ENCODE results near the gene NKAPD1.

DNA sequence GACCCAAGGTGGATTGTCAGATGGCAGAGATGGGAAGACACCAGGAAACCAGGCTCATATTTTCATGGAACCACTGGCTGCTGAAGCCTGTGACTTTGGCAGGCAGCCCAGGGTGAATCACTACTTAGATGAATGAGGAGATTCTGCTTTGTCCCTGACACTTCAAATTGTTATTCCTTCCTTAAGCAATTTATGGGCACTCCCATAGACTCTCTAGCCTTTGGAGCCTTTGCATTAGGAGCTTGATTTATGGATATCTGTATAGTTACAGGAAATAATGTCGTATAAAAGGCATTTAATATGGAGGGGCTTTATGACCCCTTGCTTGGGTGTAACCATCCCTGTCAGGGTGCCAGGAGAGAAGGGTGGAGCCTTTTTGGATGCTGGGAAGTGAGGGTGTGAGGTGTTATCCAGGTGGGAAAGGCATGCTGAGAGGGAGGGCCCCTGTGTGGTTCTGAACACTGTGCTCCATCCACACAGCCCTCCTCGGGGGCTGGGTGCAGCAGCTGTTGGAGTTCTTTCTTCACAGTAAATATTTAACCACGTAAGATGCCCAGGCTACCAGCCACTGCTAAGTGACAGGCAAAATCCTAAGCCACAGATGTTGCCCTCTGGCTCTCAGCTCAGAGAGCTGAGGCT lies 54.5 kb downstream of the NKAPD1 start:
- TF ChIP-seq, protein P1, sequence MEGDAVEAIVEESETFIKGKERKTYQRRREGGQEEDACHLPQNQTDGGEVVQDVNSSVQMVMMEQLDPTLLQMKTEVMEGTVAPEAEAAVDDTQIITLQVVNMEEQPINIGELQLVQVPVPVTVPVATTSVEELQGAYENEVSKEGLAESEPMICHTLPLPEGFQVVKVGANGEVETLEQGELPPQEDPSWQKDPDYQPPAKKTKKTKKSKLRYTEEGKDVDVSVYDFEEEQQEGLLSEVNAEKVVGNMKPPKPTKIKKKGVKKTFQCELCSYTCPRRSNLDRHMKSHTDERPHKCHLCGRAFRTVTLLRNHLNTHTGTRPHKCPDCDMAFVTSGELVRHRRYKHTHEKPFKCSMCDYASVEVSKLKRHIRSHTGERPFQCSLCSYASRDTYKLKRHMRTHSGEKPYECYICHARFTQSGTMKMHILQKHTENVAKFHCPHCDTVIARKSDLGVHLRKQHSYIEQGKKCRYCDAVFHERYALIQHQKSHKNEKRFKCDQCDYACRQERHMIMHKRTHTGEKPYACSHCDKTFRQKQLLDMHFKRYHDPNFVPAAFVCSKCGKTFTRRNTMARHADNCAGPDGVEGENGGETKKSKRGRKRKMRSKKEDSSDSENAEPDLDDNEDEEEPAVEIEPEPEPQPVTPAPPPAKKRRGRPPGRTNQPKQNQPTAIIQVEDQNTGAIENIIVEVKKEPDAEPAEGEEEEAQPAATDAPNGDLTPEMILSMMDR (IDR thresholded peaks at IDR 0.05) = no peak
- no peak for TF ChIP-seq POLR2AphosphoS5 (IDR thresholded peaks at IDR 0.05)
